ENCODE data around the gene CHCHD3. TPM values are rescaled to one million over a fixed set of nuclear protein-coding genes. Genes with fewer than 3 reads are reported as not detected.

Gene CHCHD3
- total RNA-seq, 3 donors from 2014 or later = 52.1 to 59.4 (median 53.1) TPM

GRCh38 chr7:132996581-132997242 lies 85.2 kb downstream of the CHCHD3 start:
- H3K9me3 ChIP-seq = no peaks in the 10 kb centered on the region
- intact Hi-C loops (cut with DNase I; ENCODE audit: low total_unique reads) = no loop called here
- no peaks in the 10 kb centered on the region for H3K27me3 ChIP-seq
- no peak for DNase-seq (ENCODE audit: low spot score in 2 of 2)
- no peak overlapping the region for H3K27ac ChIP-seq
- H3K4me1 ChIP-seq = no peaks in the 10 kb centered on the region
- TF ChIP-seq POLR2A (IDR thresholded peaks at IDR 0.05) (no peak), POLR2AphosphoS5 (IDR thresholded peaks at IDR 0.05) (no peak), CTCF (IDR thresholded peaks at IDR 0.05) (no peak)
- no peak overlapping the region for H3K4me3 ChIP-seq
- no peaks in the 10 kb centered on the region for H3K36me3 ChIP-seq

DNA sequence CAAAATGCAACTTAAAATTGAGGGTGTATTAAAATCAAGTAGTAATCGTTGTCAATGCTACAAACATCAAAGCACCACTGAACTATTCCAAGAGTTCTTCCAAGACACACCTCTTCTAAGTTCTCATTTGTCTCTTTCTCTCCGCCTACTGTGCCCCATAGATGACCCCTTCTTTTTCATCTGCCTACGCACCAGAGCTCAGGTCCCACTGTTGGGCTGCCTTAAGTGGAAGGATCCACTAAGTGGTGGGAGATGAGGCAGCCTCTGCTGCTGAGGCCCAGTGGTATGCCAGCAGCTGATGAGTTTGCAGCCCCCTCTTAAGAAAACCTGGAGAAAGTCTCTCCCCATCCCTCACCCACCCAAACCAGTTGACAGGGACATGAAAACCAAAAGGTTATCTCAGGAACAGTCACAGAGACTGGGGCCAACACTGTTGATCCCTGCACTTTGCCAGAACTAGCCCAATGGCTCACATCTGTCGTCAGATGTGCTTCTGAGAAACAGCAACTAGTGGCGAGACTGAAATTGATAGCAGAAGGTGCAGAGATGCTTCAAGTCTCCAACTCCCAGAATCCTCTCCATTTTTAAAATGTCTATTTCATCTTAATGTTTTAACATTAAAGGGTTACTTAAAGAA lies 88.4 kb downstream of the CHCHD3 start:
- intact Hi-C loops (cut with DNase I; ENCODE audit: low total_unique reads) = no loop called here
- TF ChIP-seq POLR2A (IDR thresholded peaks at IDR 0.05) (no peak), POLR2AphosphoS5 (IDR thresholded peaks at IDR 0.05) (no peak), CTCF (IDR thresholded peaks at IDR 0.05) (no peak)
- Histone ChIP-seq H3K27ac (no peak overlapping the region), H3K4me1 (no peaks in the 10 kb centered on the region), H3K4me3 (no peak overlapping the region), H3K9me3 (no peaks in the 10 kb centered on the region), H3K36me3 (no peaks in the 10 kb centered on the region), H3K27me3 (no peaks in the 10 kb centered on the region)
- DNase-seq (ENCODE audit: low spot score in 2 of 2) = no peak

DNA sequence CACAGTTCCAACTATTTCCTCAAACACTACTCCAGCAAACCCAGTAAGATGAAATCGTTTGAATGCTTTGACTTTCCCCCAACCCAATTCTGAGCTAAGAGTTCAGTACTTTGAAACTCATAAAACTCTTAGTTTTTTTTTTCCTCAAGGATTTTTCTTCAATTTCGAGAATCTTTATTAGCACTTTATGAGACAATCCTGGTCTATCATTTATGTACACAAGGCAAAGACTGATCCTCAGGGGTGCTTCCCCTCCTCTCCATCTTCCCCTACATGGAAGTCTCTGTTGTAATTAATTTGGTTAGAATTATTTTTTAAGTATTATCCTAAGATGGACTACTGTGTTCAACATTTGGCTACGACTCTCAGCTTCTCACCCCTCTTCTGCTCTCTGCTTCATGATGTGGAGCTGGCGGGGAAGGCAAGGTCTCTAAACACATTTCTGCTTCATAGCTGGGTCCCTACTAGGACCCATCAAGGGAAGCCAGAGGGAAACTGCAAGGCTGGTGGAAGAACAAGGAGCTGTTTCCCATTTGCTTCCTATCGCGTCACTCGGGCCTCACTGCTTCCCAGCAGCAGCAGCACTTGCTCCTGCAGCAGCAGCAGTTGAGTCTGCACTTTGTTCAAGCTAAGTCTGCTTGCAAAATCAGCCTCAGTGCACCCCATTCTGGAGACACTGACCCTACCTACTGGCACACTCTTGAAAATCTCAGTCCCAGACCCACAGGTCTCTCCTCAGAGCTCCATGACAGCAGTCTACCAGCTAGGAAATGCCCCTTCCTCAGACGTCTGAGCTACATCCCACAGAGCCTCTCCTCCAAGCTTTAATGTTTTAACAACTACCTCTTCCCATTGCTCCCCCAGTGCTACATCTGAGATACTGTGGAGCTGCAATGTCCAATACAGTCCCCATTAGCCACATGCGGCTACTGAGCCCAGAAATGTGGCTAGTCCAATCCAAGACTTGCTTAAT lies 90.0 kb downstream of the CHCHD3 start:
- H3K27ac ChIP-seq = no peak overlapping the region
- no peak for DNase-seq (ENCODE audit: low spot score in 2 of 2)
- no peak overlapping the region for H3K4me3 ChIP-seq
- TF ChIP-seq POLR2A (IDR thresholded peaks at IDR 0.05) (no peak), CTCF (IDR thresholded peaks at IDR 0.05) (no peak), POLR2AphosphoS5 (IDR thresholded peaks at IDR 0.05) (no peak)
- H3K4me1 ChIP-seq = no peaks in the 10 kb centered on the region
- intact Hi-C loops (cut with DNase I; ENCODE audit: low total_unique reads) = no loop called here
- no peaks in the 10 kb centered on the region for H3K9me3 ChIP-seq
- no peaks in the 10 kb centered on the region for H3K36me3 ChIP-seq
- no peaks in the 10 kb centered on the region for H3K27me3 ChIP-seq

DNA sequence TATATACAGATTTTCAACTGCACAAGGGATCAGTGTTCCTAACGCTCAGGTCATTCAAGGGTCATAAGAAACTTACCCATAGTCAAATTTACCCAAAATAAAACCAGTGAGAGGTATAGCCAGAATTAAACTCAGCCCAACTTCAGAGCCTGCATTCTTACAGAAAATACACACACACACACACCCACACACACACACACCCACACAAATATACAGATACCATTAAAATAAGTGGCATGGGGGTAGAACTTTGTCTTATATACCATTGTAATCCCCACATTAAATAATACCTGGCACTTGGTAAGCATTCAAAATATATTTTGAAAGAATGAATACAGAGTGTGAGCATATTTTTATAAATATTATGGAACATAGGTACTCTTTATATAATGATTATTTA lies 93.8 kb downstream of the CHCHD3 start:
- Histone ChIP-seq H3K36me3 (no peaks in the 10 kb centered on the region), H3K27ac (no peak overlapping the region), H3K27me3 (no peaks in the 10 kb centered on the region), H3K4me3 (no peak overlapping the region), H3K4me1 (no peaks in the 10 kb centered on the region), H3K9me3 (no peaks in the 10 kb centered on the region)
- no peak for DNase-seq (ENCODE audit: low spot score in 2 of 2)
- TF ChIP-seq POLR2AphosphoS5 (IDR thresholded peaks at IDR 0.05) (no peak), CTCF (IDR thresholded peaks at IDR 0.05) (no peak), POLR2A (IDR thresholded peaks at IDR 0.05) (no peak)
- intact Hi-C loops (cut with DNase I; ENCODE audit: low total_unique reads) = no loop called here

Data from breast epithelium (tissue), 4 donors.